Islet precursor cell (in vitro differentiated cells): ENCODE measurements around the gene PNPLA8.

Experiments used
- DNase-seq: peaks from one replicate; pipeline ENCODE4 v3.0.0-alpha.2; 2018

Gene PNPLA8

GRCh38 chr7:108440613-108441012, 85.3 kb downstream of the PNPLA8 start:
- no peak for DNase-seq

GRCh38 chr7:108436906-108437305, 89.0 kb downstream of the PNPLA8 start:
- DNase-seq: no peak

- DNase-seq: no peak
Measured at GRCh38 chr7:108434010-108434409, 91.9 kb downstream of the PNPLA8 start.

GRCh38 chr7:108431099-108431498, 94.8 kb downstream of the PNPLA8 start:
- no peak for DNase-seq

- DNase-seq: no peak
Measured at GRCh38 chr7:108430664-108431063, 95.3 kb downstream of the PNPLA8 start.

GRCh38 chr7:108427766-108428165, 98.2 kb downstream of the PNPLA8 start:
- no peak for DNase-seq

- no peak for DNase-seq
Measured at GRCh38 chr7:108425714-108426275, 100.1 kb downstream of the PNPLA8 start.

- DNase-seq: no peak
Measured at GRCh38 chr7:108424013-108424412, 101.9 kb downstream of the PNPLA8 start.

GRCh38 chr7:108423089-108423989, 102.6 kb downstream of the PNPLA8 start:
- no peak for DNase-seq

GRCh38 chr7:108421720-108422331, 104.1 kb downstream of the PNPLA8 start:
- no peak for DNase-seq
